Activated CD4-positive, alpha-beta memory T cell treated with anti-CD3 and anti-CD28 coated beads, Interleukin-2, amount 10 ng/mL, durations not matched to agents 7 days and 5 days (primary cell): ENCODE measurements around the gene MN1. TPM values are rescaled to one million over a fixed set of nuclear protein-coding genes. Genes with fewer than 3 reads are reported as not detected.
A peak's percentile ranks its signal among the peaks of the same experiment; 100 is the strongest.

Experiments used
- CTCF ChIA-PET: fragments of 350-600 bp; sonication (Branson Sonifier 250); formaldehyde crosslinking; loops from one replicate; lab custom pipeline; 2021; ENCODE audit warnings: antibody characterized with exemption, inconsistent platforms; lab: Charles Lee
- POLR2A ChIA-PET: fragments of 350-600 bp; sonication (Branson Sonifier 250); formaldehyde crosslinking; loops from one replicate; lab custom pipeline; 2021; ENCODE audit warnings: antibody characterized with exemption; lab: Charles Lee
- DNase-seq: peaks from one replicate; pipeline ENCODE4 v3.0.0-alpha.2; 2020
- H3K27ac Mint-ChIP-seq: one replicate; pipeline ENCODE4 v1.8.0; 2021; ENCODE audit warnings: mild to moderate bottlenecking, mixed read lengths
- H3K27me3 Mint-ChIP-seq: one replicate; pipeline ENCODE4 v1.8.0; 2021; ENCODE audit warnings: mixed read lengths
- H3K36me3 Mint-ChIP-seq: one replicate; pipeline ENCODE4 v1.8.0; 2021; ENCODE audit warnings: low read depth, mixed read lengths
- H3K4me1 Mint-ChIP-seq: one replicate; pipeline ENCODE4 v1.8.0; 2021; ENCODE audit warnings: mixed read lengths
- H3K4me3 Mint-ChIP-seq: one replicate; pipeline ENCODE4 v1.8.0; 2021; ENCODE audit warnings: mild to moderate bottlenecking, mixed read lengths
- H3K9me3 Mint-ChIP-seq: one replicate; pipeline ENCODE4 v1.8.0; 2021; ENCODE audit warnings: mixed read lengths
- total RNA-seq, 2 experiments: library from RNA; stranded (reverse); gene quantifications; one replicate each; pipeline ENCODE4 v1.2.3, GENCODE V29; 2021

The MN1 gene
- total RNA-seq, result under 1 TPM; 0.35 to 0.40 TPM

- H3K4me3 Mint-ChIP-seq, result peak within 1 kb of the TSS; percentile 68
- no peaks in the 10 kb centered on the region for H3K36me3 Mint-ChIP-seq
- no peaks in the 10 kb centered on the region for H3K9me3 Mint-ChIP-seq
- ChIA-PET POLR2A (no interaction called here), CTCF (no interaction called here)
- peak; percentile 18 for DNase-seq
- H3K27me3 Mint-ChIP-seq, result peaks cover 27% of the 10 kb centered on the region
- no peak within 1 kb of the TSS for H3K27ac Mint-ChIP-seq
- peaks cover 9% of the 10 kb centered on the region for H3K4me1 Mint-ChIP-seq
These were observed at the start of gene MN1 for GRCh38 chr22:27801616-27802345. Gene MN1 (minus strand): TSS chr22:27801756. CDS start chr22:27800543, 1,213 bp downstream.

DNA sequence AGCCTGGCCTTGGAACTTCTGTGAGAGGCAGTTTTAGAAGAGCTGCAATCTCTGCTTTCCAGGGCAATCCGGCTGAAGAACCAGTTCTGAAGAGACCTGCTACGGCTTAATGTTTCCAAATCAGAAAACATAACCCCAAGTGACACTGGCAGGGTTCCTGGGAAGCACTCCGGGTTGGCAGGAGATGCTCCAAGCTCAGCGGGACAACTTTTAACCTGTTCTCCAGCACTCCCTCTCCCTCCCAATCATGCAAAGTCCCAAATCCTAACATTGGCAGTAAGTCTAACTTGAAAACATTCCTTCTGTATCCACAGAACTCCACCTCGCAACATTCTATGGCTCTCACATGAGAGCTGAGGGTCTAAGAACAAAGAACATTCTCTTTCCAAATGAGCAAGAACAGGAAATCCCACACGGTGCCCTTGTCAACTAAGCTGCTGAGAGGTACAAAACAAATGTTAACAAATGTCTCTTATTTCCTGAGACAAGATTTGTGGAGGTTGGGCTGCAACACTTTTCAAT, 48.5 kb upstream of the MN1 start:
- H3K27ac Mint-ChIP-seq, result peak overlapping the region; percentile 1
- H3K36me3 Mint-ChIP-seq, result peaks cover 49% of the 10 kb centered on the region
- POLR2A ChIA-PET, result interaction anchor here (0.9 to 1.3 kb wide), 2 partner anchors 10 to 14 kb away, joined by 3 to 5 read pairs; no protein-coding TSS in a partner anchor
- CTCF ChIA-PET, result no interaction called here
- H3K4me3 Mint-ChIP-seq, result no peak overlapping the region
- peaks cover 6% of the 10 kb centered on the region for H3K4me1 Mint-ChIP-seq
- no peaks in the 10 kb centered on the region for H3K27me3 Mint-ChIP-seq
- no peak for DNase-seq
- no peaks in the 10 kb centered on the region for H3K9me3 Mint-ChIP-seq

- no peak for DNase-seq
- H3K27me3 Mint-ChIP-seq, result no peaks in the 10 kb centered on the region
- H3K4me1 Mint-ChIP-seq, result peaks cover 2% of the 10 kb centered on the region
- H3K36me3 Mint-ChIP-seq, result peaks cover 34% of the 10 kb centered on the region
- ChIA-PET CTCF (no interaction called here), POLR2A (no interaction called here)
- H3K9me3 Mint-ChIP-seq, result no peaks in the 10 kb centered on the region
- no peak overlapping the region for H3K4me3 Mint-ChIP-seq
- H3K27ac Mint-ChIP-seq, result no peak overlapping the region
These were observed 46.4 kb upstream of the MN1 start for GRCh38 chr22:27848005-27848404.

- H3K27me3 Mint-ChIP-seq, result no peaks in the 10 kb centered on the region
- CTCF ChIA-PET, result no interaction called here
- no peak overlapping the region for H3K4me3 Mint-ChIP-seq
- POLR2A ChIA-PET, result no interaction called here
- no peak for DNase-seq
- no peak overlapping the region for H3K27ac Mint-ChIP-seq
- H3K9me3 Mint-ChIP-seq, result no peaks in the 10 kb centered on the region
- H3K36me3 Mint-ChIP-seq, result peaks cover 28% of the 10 kb centered on the region
- H3K4me1 Mint-ChIP-seq, result peaks cover 2% of the 10 kb centered on the region
These were observed 45.4 kb upstream of the MN1 start for GRCh38 chr22:27846910-27847309.

- CTCF ChIA-PET, result no interaction called here
- no peak for DNase-seq
- H3K27me3 Mint-ChIP-seq, result no peaks in the 10 kb centered on the region
- H3K27ac Mint-ChIP-seq, result no peak overlapping the region
- H3K36me3 Mint-ChIP-seq, result peaks cover 27% of the 10 kb centered on the region
- peaks cover 2% of the 10 kb centered on the region for H3K4me1 Mint-ChIP-seq
- POLR2A ChIA-PET, result no interaction called here
- no peak overlapping the region for H3K4me3 Mint-ChIP-seq
- no peaks in the 10 kb centered on the region for H3K9me3 Mint-ChIP-seq
These were observed 44.7 kb upstream of the MN1 start for GRCh38 chr22:27846248-27846757.

DNA sequence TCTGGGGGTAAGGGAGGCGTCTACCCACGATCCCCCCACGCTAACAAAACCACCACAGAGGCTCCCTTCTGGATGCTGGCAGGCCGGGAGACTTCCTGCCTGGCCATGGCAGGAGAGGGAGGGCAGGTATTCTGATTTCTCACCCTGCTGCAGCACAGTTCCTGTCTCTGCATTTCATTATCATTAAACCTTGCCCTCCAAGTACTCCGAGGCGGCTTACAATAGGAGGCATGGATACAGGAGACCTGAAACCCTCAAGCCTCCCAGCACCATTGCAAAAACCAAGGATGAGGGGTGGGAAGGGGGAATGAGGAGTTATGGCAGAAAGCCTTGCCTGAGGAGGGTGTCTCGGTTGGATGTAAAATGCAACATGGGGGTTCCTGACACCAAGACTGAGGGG, 44.1 kb upstream of the MN1 start:
- ChIA-PET CTCF (no interaction called here), POLR2A (no interaction called here)
- no peaks in the 10 kb centered on the region for H3K9me3 Mint-ChIP-seq
- H3K4me1 Mint-ChIP-seq, result no peaks in the 10 kb centered on the region
- H3K27ac Mint-ChIP-seq, result no peak overlapping the region
- H3K36me3 Mint-ChIP-seq, result peaks cover 24% of the 10 kb centered on the region
- no peak for DNase-seq
- no peak overlapping the region for H3K4me3 Mint-ChIP-seq
- no peaks in the 10 kb centered on the region for H3K27me3 Mint-ChIP-seq

- Mint-ChIP-seq H3K27me3 (no peaks in the 10 kb centered on the region), H3K36me3 (peaks cover 20% of the 10 kb centered on the region), H3K4me1 (no peaks in the 10 kb centered on the region), H3K4me3 (no peak overlapping the region), H3K9me3 (no peaks in the 10 kb centered on the region), H3K27ac (no peak overlapping the region)
- peak; percentile 11 for DNase-seq
- ChIA-PET CTCF (no interaction called here), POLR2A (no interaction called here)
These were observed 43.4 kb upstream of the MN1 start for GRCh38 chr22:27844656-27845591.

GRCh38 chr22:27844256-27844655, 42.7 kb upstream of the MN1 start:
- H3K9me3 Mint-ChIP-seq, result no peaks in the 10 kb centered on the region
- H3K36me3 Mint-ChIP-seq, result peaks cover 20% of the 10 kb centered on the region
- no peaks in the 10 kb centered on the region for H3K27me3 Mint-ChIP-seq
- no peaks in the 10 kb centered on the region for H3K4me1 Mint-ChIP-seq
- no peak for DNase-seq
- H3K27ac Mint-ChIP-seq, result no peak overlapping the region
- ChIA-PET POLR2A (no interaction called here), CTCF (no interaction called here)
- H3K4me3 Mint-ChIP-seq, result no peak overlapping the region

DNA sequence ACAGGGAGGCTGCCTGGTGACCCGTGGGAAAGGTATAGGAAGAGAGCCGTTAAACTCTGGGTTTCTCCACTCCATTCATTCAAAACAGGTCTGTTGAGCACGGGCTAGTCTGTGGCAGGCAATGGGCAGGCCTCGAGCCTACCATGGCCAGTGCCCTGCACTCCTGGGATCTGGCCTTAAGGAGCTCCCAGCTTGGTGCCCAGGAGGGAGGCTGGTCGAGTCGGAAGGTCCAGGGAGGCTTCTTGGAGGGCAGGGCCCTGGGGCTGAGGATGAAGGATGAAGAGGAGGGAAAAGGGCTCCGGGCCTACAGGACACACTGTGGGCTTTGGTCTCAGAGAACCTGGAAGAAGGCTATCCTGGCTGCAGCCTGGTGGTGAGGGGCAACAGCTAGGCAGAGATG, 41.9 kb upstream of the MN1 start:
- Mint-ChIP-seq H3K27ac (no peak overlapping the region), H3K27me3 (no peaks in the 10 kb centered on the region), H3K9me3 (no peaks in the 10 kb centered on the region), H3K36me3 (peaks cover 14% of the 10 kb centered on the region), H3K4me1 (no peaks in the 10 kb centered on the region), H3K4me3 (no peak overlapping the region)
- ChIA-PET CTCF (no interaction called here), POLR2A (no interaction called here)
- no peak for DNase-seq

DNA sequence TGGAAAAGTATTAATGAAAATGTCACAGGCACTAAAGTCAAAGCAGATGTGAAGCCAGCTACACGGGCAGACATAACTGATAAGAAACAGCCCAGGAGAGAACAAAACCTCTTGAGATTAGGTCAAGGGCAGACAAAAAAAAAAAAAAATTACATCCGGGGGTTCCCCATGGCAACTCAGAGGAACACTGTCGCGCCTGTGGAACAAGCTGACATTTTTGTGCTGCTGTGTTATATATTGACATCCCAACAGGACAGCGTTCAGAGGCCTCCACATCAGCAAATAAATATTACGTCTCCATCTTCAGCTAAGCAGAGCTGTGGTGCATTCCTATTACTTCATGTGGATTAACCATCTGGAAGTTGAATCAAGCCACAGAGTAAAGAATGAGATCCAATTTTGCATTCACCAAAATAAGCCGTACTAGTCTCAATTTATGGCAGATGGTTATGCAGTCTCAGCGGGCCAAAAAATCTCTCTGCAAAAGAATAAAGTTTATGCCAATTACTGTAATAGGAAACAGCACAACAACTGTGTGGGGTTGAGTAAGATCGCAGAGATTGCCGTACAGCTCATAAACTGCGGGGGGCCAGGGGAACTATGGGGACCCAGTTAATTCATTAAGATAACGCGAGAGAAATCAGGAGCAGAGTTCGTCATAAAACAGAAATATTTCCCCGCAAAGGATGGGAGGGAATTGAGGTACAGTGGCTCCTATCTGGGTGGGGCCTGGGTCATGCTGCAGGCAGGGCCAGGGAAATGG, 41.3 kb upstream of the MN1 start:
- ChIA-PET CTCF (no interaction called here), POLR2A (no interaction called here)
- Mint-ChIP-seq H3K4me3 (no peak overlapping the region), H3K36me3 (peaks cover 10% of the 10 kb centered on the region), H3K27me3 (no peaks in the 10 kb centered on the region), H3K9me3 (peaks cover under 1% of the 10 kb centered on the region), H3K4me1 (no peaks in the 10 kb centered on the region), H3K27ac (no peak overlapping the region)
- DNase-seq, result no peak

DNA sequence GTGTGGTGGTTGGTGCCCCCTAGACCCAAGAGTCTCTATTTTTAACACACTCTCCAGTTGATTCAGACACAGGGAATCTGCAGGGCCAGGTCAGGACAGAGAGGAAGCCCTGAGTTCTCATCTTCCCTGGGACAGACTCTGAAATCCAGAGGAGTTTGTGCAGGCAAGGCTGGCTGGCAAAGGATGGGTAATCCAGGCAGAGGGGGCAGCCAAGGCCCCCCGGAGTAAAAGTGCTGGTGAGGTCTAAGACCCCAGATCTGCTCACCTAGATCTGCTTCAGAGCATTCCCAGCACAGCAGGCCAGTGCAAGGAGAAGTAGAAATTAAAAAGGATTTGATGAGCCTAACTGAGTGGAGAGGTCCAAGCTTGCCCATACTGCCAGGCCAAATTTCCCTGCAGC, 40.6 kb upstream of the MN1 start:
- ChIA-PET POLR2A (no interaction called here), CTCF (no interaction called here)
- DNase-seq, result no peak
- no peak overlapping the region for H3K4me3 Mint-ChIP-seq
- peaks cover 13% of the 10 kb centered on the region for H3K36me3 Mint-ChIP-seq
- peaks cover 2% of the 10 kb centered on the region for H3K9me3 Mint-ChIP-seq
- H3K27me3 Mint-ChIP-seq, result no peaks in the 10 kb centered on the region
- H3K27ac Mint-ChIP-seq, result no peak overlapping the region
- no peaks in the 10 kb centered on the region for H3K4me1 Mint-ChIP-seq

- Mint-ChIP-seq H3K4me1 (no peaks in the 10 kb centered on the region), H3K27ac (no peak overlapping the region), H3K27me3 (no peaks in the 10 kb centered on the region), H3K9me3 (peaks cover 2% of the 10 kb centered on the region), H3K4me3 (no peak overlapping the region), H3K36me3 (peaks cover 13% of the 10 kb centered on the region)
- ChIA-PET POLR2A (no interaction called here), CTCF (no interaction called here)
- DNase-seq, result no peak
These were observed 38.9 kb upstream of the MN1 start for GRCh38 chr22:27840436-27840835.
